Measurements from ENCODE around the gene ERCC6L. TPM values are rescaled to one million over a fixed set of nuclear protein-coding genes. Genes with fewer than 3 reads are reported as not detected.
A peak's percentile ranks its signal among the peaks of the same experiment; 100 is the strongest.

The ERCC6L gene
- total RNA-seq, 2 experiments from 2014 or later, result 11.3 to 11.7 TPM

DNA sequence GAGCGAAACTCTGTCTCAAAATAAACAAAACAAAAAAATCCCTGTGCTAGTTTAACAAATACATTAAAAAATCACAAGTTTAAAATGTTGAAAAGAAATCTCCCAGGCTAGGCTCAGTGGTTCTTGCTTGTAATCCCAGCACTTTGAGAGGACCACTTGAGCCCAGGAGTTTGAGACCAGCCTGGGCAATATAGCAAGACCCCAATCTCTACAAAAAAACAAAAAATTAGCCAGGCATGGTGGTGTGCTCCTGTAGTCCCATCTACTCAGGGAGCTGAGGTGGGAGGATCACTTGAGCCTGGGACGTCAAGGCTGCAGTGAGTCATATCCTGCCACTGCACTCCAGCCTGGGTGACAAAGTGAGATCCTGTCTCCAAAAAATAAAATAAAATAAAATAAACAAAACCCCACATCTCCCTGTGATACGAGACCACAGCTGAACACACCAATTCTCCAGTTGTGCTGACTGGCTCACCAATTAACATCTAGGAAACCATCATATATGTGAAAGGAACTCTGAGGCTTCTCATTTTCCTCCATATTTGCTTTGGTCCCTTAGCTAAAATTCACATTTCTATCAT is 30.9 kb upstream of the ERCC6L start:
- H3K27ac Mint-ChIP-seq, result peak overlapping the region; percentile 88
- ATAC-seq, result peak; percentile 76
- no peaks in the 10 kb centered on the region for H3K9me3 Mint-ChIP-seq (ENCODE audit: low read depth)
- no peak overlapping the region for H3K4me3 Mint-ChIP-seq
- peaks cover 46% of the 10 kb centered on the region for H3K4me1 Mint-ChIP-seq
- ChIA-PET POLR2A (interaction anchor here (1.7 kb wide), 1 partner anchor 7 kb away, joined by 6 read pairs; the partner anchor contains the start of gene RPS4X), CTCF (interaction anchor here (0.6 to 1.1 kb wide), 3 partner anchors 25 to 606 kb away, joined by 3 read pairs; partner anchors contain the start of gene ERCC6L)
- peaks cover 56% of the 10 kb centered on the region for H3K36me3 Mint-ChIP-seq (ENCODE audit: low read depth)
- intact Hi-C loops (cut with DNase I, micrococcal nuclease), result loop anchor here (5.0 to 10.0 kb wide), 6 partner anchors 127 to 945 kb away; partner anchors contain the start of genes CXCR3 (in 1 of the 2), NAP1L2 (in 1 of the 2) and OGT (in 1 of the 2)
- DNase-seq, result peak; percentile 61
- no peaks in the 10 kb centered on the region for H3K27me3 Mint-ChIP-seq

GRCh38 chrX:72268597-72269365 is 30.0 kb upstream of the ERCC6L start:
- Mint-ChIP-seq H3K27ac (no peak overlapping the region), H3K4me1 (peaks cover 36% of the 10 kb centered on the region), H3K36me3 (ENCODE audit: low read depth) (peaks cover 46% of the 10 kb centered on the region), H3K27me3 (no peaks in the 10 kb centered on the region), H3K4me3 (no peak overlapping the region), H3K9me3 (ENCODE audit: low read depth) (no peaks in the 10 kb centered on the region)
- CTCF ChIA-PET, result interaction anchor here (0.8 to 2.1 kb wide), 4 partner anchors 9 to 24 kb away, joined by 3 to 6 read pairs (median 4); no protein-coding TSS in a partner anchor
- DNase-seq, result no peak
- POLR2A ChIA-PET, result interaction anchor here (1.7 kb wide), 1 partner anchor 8 kb away, joined by 6 read pairs; the partner anchor contains the start of gene RPS4X
- intact Hi-C loops (cut with DNase I, micrococcal nuclease), result no loop called here
- ATAC-seq, result no peak

DNA sequence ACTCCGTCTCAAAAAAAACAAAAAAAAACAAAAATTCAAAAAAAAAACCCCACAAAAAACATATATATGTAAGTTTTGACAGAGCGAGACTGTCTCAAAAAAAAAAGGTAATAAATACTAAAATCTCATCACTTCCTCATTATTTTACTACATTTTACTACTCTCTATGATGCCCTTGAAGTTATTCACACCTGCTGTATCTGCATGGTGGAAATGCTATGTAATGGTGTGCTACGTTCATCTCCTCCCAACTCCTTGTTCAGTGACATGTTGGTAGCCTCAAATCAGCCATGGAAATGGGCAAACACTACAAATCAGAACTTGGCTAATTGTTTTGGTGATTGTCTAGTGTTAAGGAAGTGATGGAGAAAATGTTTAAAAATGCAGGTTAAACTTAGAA is 26.4 kb upstream of the ERCC6L start:
- CTCF ChIA-PET, result no interaction called here
- DNase-seq, result no peak
- intact Hi-C loops (cut with DNase I, micrococcal nuclease), result no loop called here
- no peak for ATAC-seq
- no peaks in the 10 kb centered on the region for H3K9me3 Mint-ChIP-seq (ENCODE audit: low read depth)
- H3K4me3 Mint-ChIP-seq, result no peak overlapping the region
- peaks cover 8% of the 10 kb centered on the region for H3K4me1 Mint-ChIP-seq
- peaks cover 18% of the 10 kb centered on the region for H3K36me3 Mint-ChIP-seq (ENCODE audit: low read depth)
- H3K27me3 Mint-ChIP-seq, result no peaks in the 10 kb centered on the region
- POLR2A ChIA-PET, result interaction anchor here (0.7 kb wide), 1 partner anchor 46 kb away, joined by 3 read pairs; no protein-coding TSS in a partner anchor
- H3K27ac Mint-ChIP-seq, result no peak overlapping the region

GRCh38 chrX:72262077-72262476 is 23.2 kb upstream of the ERCC6L start:
- Mint-ChIP-seq H3K4me3 (no peak overlapping the region), H3K36me3 (ENCODE audit: low read depth) (peaks cover 2% of the 10 kb centered on the region), H3K9me3 (ENCODE audit: low read depth) (no peaks in the 10 kb centered on the region), H3K4me1 (no peaks in the 10 kb centered on the region), H3K27me3 (peaks cover 5% of the 10 kb centered on the region), H3K27ac (no peak overlapping the region)
- CTCF ChIA-PET, result interaction anchor here (1.2 kb wide), 1 partner anchor 16 kb away, joined by 4 read pairs; no protein-coding TSS in a partner anchor
- DNase-seq (no peak), ATAC-seq (no peak)
- intact Hi-C loops (cut with DNase I, micrococcal nuclease), result no loop called here
- POLR2A ChIA-PET, result no interaction called here

- Mint-ChIP-seq H3K36me3 (ENCODE audit: low read depth) (peaks cover 2% of the 10 kb centered on the region), H3K4me1 (peaks cover 1% of the 10 kb centered on the region), H3K27me3 (peaks cover 12% of the 10 kb centered on the region), H3K27ac (no peak overlapping the region), H3K9me3 (ENCODE audit: low read depth) (no peaks in the 10 kb centered on the region), H3K4me3 (no peak overlapping the region)
- CTCF ChIA-PET, result no interaction called here
- POLR2A ChIA-PET, result no interaction called here
- no peak for DNase-seq
- intact Hi-C loops (cut with DNase I, micrococcal nuclease), result no loop called here
- ATAC-seq, result no peak
Measured at GRCh38 chrX:72260448-72260847, 21.6 kb upstream of the ERCC6L start.

- intact Hi-C loops (cut with DNase I, micrococcal nuclease), result no loop called here
- Mint-ChIP-seq H3K27me3 (peaks cover 25% of the 10 kb centered on the region), H3K4me3 (no peak overlapping the region), H3K36me3 (ENCODE audit: low read depth) (no peaks in the 10 kb centered on the region), H3K9me3 (ENCODE audit: low read depth) (no peaks in the 10 kb centered on the region), H3K27ac (no peak overlapping the region), H3K4me1 (peaks cover 8% of the 10 kb centered on the region)
- DNase-seq (no peak), ATAC-seq (no peak)
- POLR2A ChIA-PET, result no interaction called here
- CTCF ChIA-PET, result no interaction called here
Measured at GRCh38 chrX:72258174-72258573, 19.3 kb upstream of the ERCC6L start.

GRCh38 chrX:72255864-72256263 is 17.0 kb upstream of the ERCC6L start:
- Mint-ChIP-seq H3K27me3 (peaks cover 28% of the 10 kb centered on the region), H3K4me1 (peaks cover 8% of the 10 kb centered on the region), H3K9me3 (ENCODE audit: low read depth) (no peaks in the 10 kb centered on the region), H3K4me3 (no peak overlapping the region), H3K27ac (no peak overlapping the region), H3K36me3 (ENCODE audit: low read depth) (no peaks in the 10 kb centered on the region)
- no peak for ATAC-seq
- ChIA-PET POLR2A (no interaction called here), CTCF (interaction anchor here (3.3 kb wide), 1 partner anchor 11 kb away, joined by 17 read pairs; no protein-coding TSS in a partner anchor)
- intact Hi-C loops (cut with DNase I, micrococcal nuclease), result no loop called here
- no peak for DNase-seq

GRCh38 chrX:72255445-72255844 is 16.6 kb upstream of the ERCC6L start:
- no peak overlapping the region for H3K27ac Mint-ChIP-seq
- H3K4me1 Mint-ChIP-seq, result peaks cover 8% of the 10 kb centered on the region
- intact Hi-C loops (cut with DNase I, micrococcal nuclease), result no loop called here
- no peak overlapping the region for H3K4me3 Mint-ChIP-seq
- DNase-seq (peak; percentile 13), ATAC-seq (no peak)
- ChIA-PET CTCF (interaction anchor here (3.3 kb wide), 1 partner anchor 11 kb away, joined by 17 read pairs; no protein-coding TSS in a partner anchor), POLR2A (no interaction called here)
- H3K27me3 Mint-ChIP-seq, result peaks cover 28% of the 10 kb centered on the region
- H3K9me3 Mint-ChIP-seq (ENCODE audit: low read depth), result no peaks in the 10 kb centered on the region
- no peaks in the 10 kb centered on the region for H3K36me3 Mint-ChIP-seq (ENCODE audit: low read depth)

GRCh38 chrX:72254816-72255215 is 16.0 kb upstream of the ERCC6L start:
- ChIA-PET CTCF (interaction anchor here (1.2 to 3.3 kb wide), 2 partner anchors 10 to 22 kb away, joined by 4 to 17 read pairs; partner anchors contain the start of gene RPS4X), POLR2A (no interaction called here)
- Mint-ChIP-seq H3K4me3 (no peak overlapping the region), H3K36me3 (ENCODE audit: low read depth) (no peaks in the 10 kb centered on the region), H3K27me3 (peaks cover 28% of the 10 kb centered on the region), H3K27ac (no peak overlapping the region), H3K9me3 (ENCODE audit: low read depth) (no peaks in the 10 kb centered on the region), H3K4me1 (peaks cover 8% of the 10 kb centered on the region)
- no peak for ATAC-seq
- intact Hi-C loops (cut with DNase I, micrococcal nuclease), result no loop called here
- no peak for DNase-seq

DNA sequence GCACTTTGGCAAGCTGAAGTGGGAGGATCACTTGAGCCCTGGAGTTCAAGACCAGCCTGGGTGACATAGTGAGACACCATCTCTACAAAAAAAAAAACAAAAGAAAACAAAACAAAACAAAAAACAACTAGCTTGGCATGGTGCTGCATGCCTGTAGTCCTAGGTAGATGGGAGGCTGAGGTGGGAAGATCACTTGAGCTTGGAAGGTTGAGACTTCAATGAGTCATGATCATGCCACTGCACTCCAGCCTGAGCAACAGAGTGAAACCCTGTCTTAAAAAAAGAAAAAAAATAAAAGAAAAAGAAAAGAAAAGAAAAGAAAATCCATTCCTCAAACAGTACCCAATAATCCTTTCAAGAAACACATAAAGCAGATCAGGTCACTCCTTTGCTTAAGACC is 14.9 kb upstream of the ERCC6L start:
- H3K9me3 Mint-ChIP-seq (ENCODE audit: low read depth), result no peaks in the 10 kb centered on the region
- intact Hi-C loops (cut with DNase I, micrococcal nuclease), result no loop called here
- H3K27me3 Mint-ChIP-seq, result peaks cover 28% of the 10 kb centered on the region
- H3K27ac Mint-ChIP-seq, result no peak overlapping the region
- H3K36me3 Mint-ChIP-seq (ENCODE audit: low read depth), result no peaks in the 10 kb centered on the region
- DNase-seq, result no peak
- POLR2A ChIA-PET, result no interaction called here
- H3K4me1 Mint-ChIP-seq, result peaks cover 8% of the 10 kb centered on the region
- CTCF ChIA-PET, result interaction anchor here (1.0 to 3.3 kb wide), 3 partner anchors 9 to 23 kb away, joined by 4 to 17 read pairs (median 4); partner anchors contain the start of gene RPS4X
- no peak overlapping the region for H3K4me3 Mint-ChIP-seq
- no peak for ATAC-seq

DNA sequence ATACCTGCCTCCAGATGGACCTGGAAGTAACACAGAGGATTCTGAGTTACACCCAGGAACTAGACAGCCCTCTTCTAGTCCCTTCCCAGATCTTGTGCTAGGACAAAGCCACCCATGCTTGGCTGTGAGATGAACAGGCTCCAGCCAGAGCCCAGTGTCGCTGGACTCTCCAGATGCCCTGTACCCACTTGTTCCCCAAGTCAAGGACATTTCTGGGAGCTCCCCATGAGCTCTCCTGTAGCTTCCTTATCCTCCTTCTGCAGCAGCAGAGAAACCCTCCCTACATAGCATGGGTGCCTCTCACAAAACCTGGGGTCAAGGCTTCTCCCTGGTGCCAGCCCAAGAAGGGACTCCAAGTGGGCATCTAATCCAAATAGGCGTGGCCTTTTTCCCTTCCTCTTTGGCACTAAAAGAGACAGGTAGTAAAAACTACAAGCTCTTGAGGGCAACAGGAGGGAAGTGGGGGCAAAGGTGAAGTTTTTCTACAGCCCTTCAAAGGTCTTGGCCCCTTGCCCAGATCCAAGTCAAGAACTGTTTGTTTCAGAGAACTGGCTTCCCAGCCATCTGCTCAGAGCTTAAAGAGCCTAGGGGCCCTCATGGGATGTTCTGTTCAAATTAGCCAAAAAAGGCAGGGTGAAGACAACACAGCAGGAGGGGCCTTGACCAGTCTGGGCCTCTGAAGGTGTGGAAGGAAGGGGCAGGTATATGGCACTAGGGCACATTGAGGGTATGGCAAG is 8.5 kb upstream of the ERCC6L start:
- ChIA-PET CTCF (interaction anchor here (0.6 kb wide), 1 partner anchor 21 kb away, joined by 4 read pairs; no protein-coding TSS in a partner anchor), POLR2A (interaction anchor here (0.6 kb wide), 1 partner anchor 10 kb away, joined by 4 read pairs; no protein-coding TSS in a partner anchor)
- H3K27me3 Mint-ChIP-seq, result no peaks in the 10 kb centered on the region
- peaks cover 9% of the 10 kb centered on the region for H3K4me1 Mint-ChIP-seq
- DNase-seq (no peak), ATAC-seq (no peak)
- no peak overlapping the region for H3K27ac Mint-ChIP-seq
- no peak overlapping the region for H3K4me3 Mint-ChIP-seq
- H3K36me3 Mint-ChIP-seq (ENCODE audit: low read depth), result no peaks in the 10 kb centered on the region
- intact Hi-C loops (cut with DNase I, micrococcal nuclease), result no loop called here
- H3K9me3 Mint-ChIP-seq (ENCODE audit: low read depth), result no peaks in the 10 kb centered on the region
